Measurements from ENCODE around the gene KLHL33. TPM values are rescaled to one million over a fixed set of nuclear protein-coding genes. Genes with fewer than 3 reads are reported as not detected.

KLHL33 gene
- total and polyA plus RNA-seq, 7 experiments from 2014 or later, result 0.14 to 0.51 (median 0.23) TPM; not detected in 3

GRCh38 chr14:20421267-20421666 lies 14.7 kb downstream of the KLHL33 start:
- intact Hi-C loops (cut with micrococcal nuclease), result no loop called here
- CTCF ChIA-PET, result interaction anchor here (0.7 to 1.1 kb wide), 2 partner anchors 40 to 182 kb away, joined by 3 read pairs; no protein-coding TSS in a partner anchor
- H3K4me3 ChIP-seq (ENCODE audit: low read length), result no peak overlapping the region
- no peaks in the 10 kb centered on the region for H3K36me3 ChIP-seq (ENCODE audit: control insufficient read depth in 2 of 3, insufficient read depth in 3 of 3, low read length in 3 of 3)
- H3K36me3 Mint-ChIP-seq, result no peaks in the 10 kb centered on the region
- no peak overlapping the region for H3K27ac ChIP-seq (ENCODE audit: low read depth, low read length)
- H3K4me1 ChIP-seq (ENCODE audit: control insufficient read depth in 2 of 2, insufficient read depth in 2 of 2, low read length in 2 of 2), result no peaks in the 10 kb centered on the region
- DNase-seq (no peak), ATAC-seq (no peak)
- H3K27ac Mint-ChIP-seq, result no peak overlapping the region
- H3K27me3 Mint-ChIP-seq, result no peaks in the 10 kb centered on the region
- H3K4me1 Mint-ChIP-seq, result peaks cover 0 to 8% (median under 1%) of the 10 kb centered on the region in 7 donors
- H3K9me3 ChIP-seq (ENCODE audit: control insufficient read depth in 2 of 3, low read length in 3 of 3), result no peaks in the 10 kb centered on the region
- POLR2A ChIA-PET, result interaction anchor here (1.3 to 1.4 kb wide), 2 partner anchors 9 to 189 kb away, joined by 3 read pairs; no protein-coding TSS in a partner anchor
- no peak overlapping the region for H3K4me3 Mint-ChIP-seq
- no peaks in the 10 kb centered on the region for H3K27me3 ChIP-seq (ENCODE audit: control insufficient read depth in 2 of 2, insufficient read depth in 2 of 2, low read length in 2 of 2)
- no peaks in the 10 kb centered on the region for H3K9me3 Mint-ChIP-seq

- intact Hi-C loops (cut with micrococcal nuclease), result no loop called here
- Histone ChIP-seq H3K9me3 (ENCODE audit: control insufficient read depth in 2 of 3, low read length in 3 of 3) (no peaks in the 10 kb centered on the region), H3K4me1 (ENCODE audit: control insufficient read depth in 2 of 2, insufficient read depth in 2 of 2, low read length in 2 of 2) (peaks cover under 1 to 8% of the 10 kb centered on the region in 2 donors), H3K27me3 (ENCODE audit: control insufficient read depth in 2 of 2, insufficient read depth in 2 of 2, low read length in 2 of 2) (no peaks in the 10 kb centered on the region), H3K36me3 (ENCODE audit: control insufficient read depth in 2 of 3, insufficient read depth in 3 of 3, low read length in 3 of 3) (no peaks in the 10 kb centered on the region), H3K27ac (ENCODE audit: low read depth, low read length) (no peak overlapping the region), H3K4me3 (ENCODE audit: low read length) (no peak overlapping the region)
- Mint-ChIP-seq H3K4me3 (no peak overlapping the region), H3K27ac (no peak overlapping the region), H3K36me3 (no peaks in the 10 kb centered on the region), H3K4me1 (peaks cover 7 to 16% (median 10%) of the 10 kb centered on the region in 7 donors), H3K27me3 (no peaks in the 10 kb centered on the region), H3K9me3 (no peaks in the 10 kb centered on the region)
- POLR2A ChIA-PET, result no interaction called here
- DNase-seq (no peak), ATAC-seq (no peak)
- CTCF ChIA-PET, result no interaction called here
Measured at GRCh38 chr14:20419419-20419818, 16.5 kb downstream of the KLHL33 start.

- Mint-ChIP-seq H3K9me3 (no peaks in the 10 kb centered on the region), H3K36me3 (no peaks in the 10 kb centered on the region), H3K27ac (no peak overlapping the region), H3K4me1 (peaks cover 12 to 25% (median 19%) of the 10 kb centered on the region in 7 donors), H3K27me3 (no peaks in the 10 kb centered on the region), H3K4me3 (no peak overlapping the region)
- Histone ChIP-seq H3K4me1 (ENCODE audit: control insufficient read depth in 2 of 2, insufficient read depth in 2 of 2, low read length in 2 of 2) (peaks cover 8 to 14% of the 10 kb centered on the region in 2 donors), H3K4me3 (ENCODE audit: low read length) (no peak overlapping the region), H3K9me3 (ENCODE audit: control insufficient read depth in 2 of 3, low read length in 3 of 3) (no peaks in the 10 kb centered on the region), H3K36me3 (ENCODE audit: control insufficient read depth in 2 of 3, insufficient read depth in 3 of 3, low read length in 3 of 3) (no peaks in the 10 kb centered on the region), H3K27ac (ENCODE audit: low read depth, low read length) (no peak overlapping the region), H3K27me3 (ENCODE audit: control insufficient read depth in 2 of 2, insufficient read depth in 2 of 2, low read length in 2 of 2) (no peaks in the 10 kb centered on the region)
- DNase-seq (no peak), ATAC-seq (no peak)
- ChIA-PET POLR2A (no interaction called here), CTCF (no interaction called here)
- intact Hi-C loops (cut with micrococcal nuclease), result no loop called here
Measured at GRCh38 chr14:20418501-20418909, 17.5 kb downstream of the KLHL33 start.

GRCh38 chr14:20417250-20418186 lies 18.4 kb downstream of the KLHL33 start:
- Mint-ChIP-seq H3K27ac (no peak overlapping the region), H3K4me3 (no peak overlapping the region), H3K36me3 (no peaks in the 10 kb centered on the region), H3K27me3 (no peaks in the 10 kb centered on the region), H3K9me3 (no peaks in the 10 kb centered on the region), H3K4me1 (peaks cover 15 to 32% (median 23%) of the 10 kb centered on the region in 7 donors)
- DNase-seq (no peak), ATAC-seq (no peak)
- POLR2A ChIA-PET, result interaction anchor here (1.0 kb wide), 1 partner anchor 38 kb away, joined by 3 read pairs; the partner anchor contains the start of gene APEX1
- CTCF ChIA-PET, result interaction anchor here (0.6 to 1.0 kb wide), 3 partner anchors 23 to 44 kb away, joined by 3 to 4 read pairs (median 3); no protein-coding TSS in a partner anchor
- Histone ChIP-seq H3K27me3 (ENCODE audit: control insufficient read depth in 2 of 2, insufficient read depth in 2 of 2, low read length in 2 of 2) (no peaks in the 10 kb centered on the region), H3K36me3 (ENCODE audit: control insufficient read depth in 2 of 3, insufficient read depth in 3 of 3, low read length in 3 of 3) (no peaks in the 10 kb centered on the region), H3K4me3 (ENCODE audit: low read length) (no peak overlapping the region), H3K27ac (ENCODE audit: low read depth, low read length) (no peak overlapping the region), H3K9me3 (ENCODE audit: control insufficient read depth in 2 of 3, low read length in 3 of 3) (no peaks in the 10 kb centered on the region), H3K4me1 (ENCODE audit: control insufficient read depth in 2 of 2, insufficient read depth in 2 of 2, low read length in 2 of 2) (peaks cover 8 to 14% of the 10 kb centered on the region in 2 donors)
- intact Hi-C loops (cut with micrococcal nuclease), result no loop called here

- ChIA-PET CTCF (interaction anchor here (0.5 to 2.9 kb wide), 23 partner anchors 8 to 260 kb away, joined by 3 to 17 read pairs (median 4); partner anchors contain the start of genes APEX1, CCNB1IP1, OSGEP and PARP2), POLR2A (interaction anchor here (0.7 to 3.8 kb wide), 6 partner anchors 12 to 193 kb away, joined by 3 to 24 read pairs (median 11); partner anchors contain the start of genes APEX1, OSGEP and PIP4P1)
- Mint-ChIP-seq H3K4me3 (peak overlapping the region in 1 of 10 donors; percentile 4), H3K36me3 (no peaks in the 10 kb centered on the region), H3K27ac (peak overlapping the region in 6 of 9 donors; percentile 1 to 71 (median 12)), H3K4me1 (peaks cover 20 to 41% (median 33%) of the 10 kb centered on the region in 7 donors), H3K27me3 (no peaks in the 10 kb centered on the region), H3K9me3 (no peaks in the 10 kb centered on the region)
- no peak for DNase-seq
- Histone ChIP-seq H3K4me1 (ENCODE audit: control insufficient read depth in 2 of 2, insufficient read depth in 2 of 2, low read length in 2 of 2) (peaks cover 8 to 17% of the 10 kb centered on the region in 2 donors), H3K27me3 (ENCODE audit: control insufficient read depth in 2 of 2, insufficient read depth in 2 of 2, low read length in 2 of 2) (no peaks in the 10 kb centered on the region), H3K27ac (ENCODE audit: low read depth, low read length) (no peak overlapping the region), H3K36me3 (ENCODE audit: control insufficient read depth in 2 of 3, insufficient read depth in 3 of 3, low read length in 3 of 3) (no peaks in the 10 kb centered on the region), H3K4me3 (ENCODE audit: low read length) (no peak overlapping the region), H3K9me3 (ENCODE audit: control insufficient read depth in 2 of 3, low read length in 3 of 3) (no peaks in the 10 kb centered on the region)
- intact Hi-C loops (cut with micrococcal nuclease), result no loop called here
- ATAC-seq, result no peak
Measured at GRCh38 chr14:20416223-20416622, 19.7 kb downstream of the KLHL33 start.

- H3K27ac ChIP-seq (ENCODE audit: low read depth, low read length), result no peak overlapping the region
Measured at GRCh38 chr14:20415782-20416206, 20.2 kb downstream of the KLHL33 start.

More at GRCh38 chr14:20415782-20416206, 20.2 kb downstream of the KLHL33 start:
- ChIA-PET POLR2A (interaction anchor here (0.7 to 3.8 kb wide), 7 partner anchors 11 to 266 kb away, joined by 3 to 24 read pairs (median 15); partner anchors contain the start of genes APEX1, OSGEP and PIP4P1), CTCF (interaction anchor here (0.5 to 2.9 kb wide), 30 partner anchors 9 to 266 kb away, joined by 3 to 17 read pairs (median 5); partner anchors contain the start of genes APEX1, CCNB1IP1, OSGEP and PARP2)
- Histone ChIP-seq H3K4me3 (ENCODE audit: low read length) (no peak overlapping the region), H3K4me1 (ENCODE audit: control insufficient read depth in 2 of 2, insufficient read depth in 2 of 2, low read length in 2 of 2) (peaks cover 8 to 17% of the 10 kb centered on the region in 2 donors), H3K9me3 (ENCODE audit: control insufficient read depth in 2 of 3, low read length in 3 of 3) (no peaks in the 10 kb centered on the region), H3K27me3 (ENCODE audit: control insufficient read depth in 2 of 2, insufficient read depth in 2 of 2, low read length in 2 of 2) (no peaks in the 10 kb centered on the region), H3K36me3 (ENCODE audit: control insufficient read depth in 2 of 3, insufficient read depth in 3 of 3, low read length in 3 of 3) (no peaks in the 10 kb centered on the region)
- peak overlapping the region in 5 of 10 donors; percentile 0 to 9 (median 3) for H3K4me3 Mint-ChIP-seq
- peak overlapping the region; percentile 1 to 71 (median 20) for H3K27ac Mint-ChIP-seq
- H3K4me1 Mint-ChIP-seq, result peaks cover 24 to 45% (median 37%) of the 10 kb centered on the region in 7 donors
- H3K9me3 Mint-ChIP-seq, result no peaks in the 10 kb centered on the region
- H3K36me3 Mint-ChIP-seq, result peaks cover 0 to 2% (median 0%) of the 10 kb centered on the region in 5 donors
- no peaks in the 10 kb centered on the region for H3K27me3 Mint-ChIP-seq
- ATAC-seq, result peak; percentile 69
- intact Hi-C loops (cut with micrococcal nuclease), result loop anchor here (1.0 to 2.0 kb wide), 5 partner anchors 26 to 276 kb away; partner anchors contain the start of gene APEX1 (in 1 of the 2)
- DNase-seq, result peak in 7 of 9 donors; percentile 36 to 65 (median 55)

Measured in naive thymus-derived CD4-positive, alpha-beta T cell (primary cell).